ENCODE data around the gene CATSPER4. TPM values are rescaled to one million over a fixed set of nuclear protein-coding genes. Genes with fewer than 3 reads are reported as not detected.

The CATSPER4 gene
- total and polyA plus RNA-seq, 2 of the 8 experiments (the other 6 are each of a cell fraction or from before 2014, with no cell fraction given), result 0.65 to 0.83 TPM

GRCh38 chr1:26164861-26165842 is 25.2 kb upstream of the CATSPER4 start (continued):
- TF ChIP-seq CHD7 (IDR thresholded peaks at IDR 0.05; ENCODE audit: insufficient replicate concordance, low read length), result no peak
- no peak for TF ChIP-seq CEBPB (IDR thresholded peaks at IDR 0.05; ENCODE audit: low read depth, low read length)
- TF ChIP-seq NRF1 (IDR thresholded peaks at IDR 0.05; ENCODE audit: low read depth, low read length), result no peak
- no peak for TF ChIP-seq PHF8 (conservative IDR thresholded peaks at IDR 0.05; ENCODE audit: low read depth, low read length)

All from H1 (cell line).